ENCODE measurements around the gene EID2B.

The EID2B gene

GRCh38 chr19:39483141-39483540, 49.5 kb downstream of the EID2B start:
- TF ChIP-seq, protein P1, sequence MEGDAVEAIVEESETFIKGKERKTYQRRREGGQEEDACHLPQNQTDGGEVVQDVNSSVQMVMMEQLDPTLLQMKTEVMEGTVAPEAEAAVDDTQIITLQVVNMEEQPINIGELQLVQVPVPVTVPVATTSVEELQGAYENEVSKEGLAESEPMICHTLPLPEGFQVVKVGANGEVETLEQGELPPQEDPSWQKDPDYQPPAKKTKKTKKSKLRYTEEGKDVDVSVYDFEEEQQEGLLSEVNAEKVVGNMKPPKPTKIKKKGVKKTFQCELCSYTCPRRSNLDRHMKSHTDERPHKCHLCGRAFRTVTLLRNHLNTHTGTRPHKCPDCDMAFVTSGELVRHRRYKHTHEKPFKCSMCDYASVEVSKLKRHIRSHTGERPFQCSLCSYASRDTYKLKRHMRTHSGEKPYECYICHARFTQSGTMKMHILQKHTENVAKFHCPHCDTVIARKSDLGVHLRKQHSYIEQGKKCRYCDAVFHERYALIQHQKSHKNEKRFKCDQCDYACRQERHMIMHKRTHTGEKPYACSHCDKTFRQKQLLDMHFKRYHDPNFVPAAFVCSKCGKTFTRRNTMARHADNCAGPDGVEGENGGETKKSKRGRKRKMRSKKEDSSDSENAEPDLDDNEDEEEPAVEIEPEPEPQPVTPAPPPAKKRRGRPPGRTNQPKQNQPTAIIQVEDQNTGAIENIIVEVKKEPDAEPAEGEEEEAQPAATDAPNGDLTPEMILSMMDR (IDR thresholded peaks at IDR 0.05; ENCODE audit: low read depth, low read length, missing control alignments), result no peak
- DNase-seq (ENCODE audit: low read depth), result no peak

DNA sequence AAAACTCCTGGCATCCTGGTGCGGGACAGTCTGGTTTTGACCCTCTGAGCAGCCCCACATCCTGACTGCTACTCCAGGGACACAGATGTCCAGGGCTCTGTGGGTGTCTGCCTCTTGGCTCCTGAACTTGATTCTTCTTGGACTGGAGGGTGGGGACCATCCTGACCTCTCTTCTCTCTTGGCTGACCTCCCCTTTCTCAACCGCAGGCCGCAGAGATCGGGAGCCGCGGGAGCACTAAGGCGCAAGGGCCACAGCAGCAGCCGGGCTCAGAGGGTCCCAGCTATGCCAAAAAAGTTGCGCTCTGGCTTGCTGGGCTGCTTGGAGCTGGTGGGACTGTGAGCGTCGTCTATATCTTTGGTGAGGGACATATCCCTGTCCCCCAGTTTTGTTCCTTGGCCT, 51.0 kb downstream of the EID2B start:
- TF ChIP-seq, protein P1 (IDR thresholded peaks at IDR 0.05; ENCODE audit: low read depth, low read length, missing control alignments), result no peak
- peak overlapping the region; percentile 72 for H3K4me3 ChIP-seq (ENCODE audit: low read depth, low read length)

More at GRCh38 chr19:39483141-39483540, 49.5 kb downstream of the EID2B start:
- no peak overlapping the region for H3K4me3 ChIP-seq (ENCODE audit: low read depth, low read length)

GRCh38 chr19:39481229-39481545, 51.5 kb downstream of the EID2B start:
- TF ChIP-seq, protein P1 (IDR thresholded peaks at IDR 0.05; ENCODE audit: low read depth, low read length, missing control alignments), result no peak
- no peak for DNase-seq (ENCODE audit: low read depth)
- peak overlapping the region; percentile 72 for H3K4me3 ChIP-seq (ENCODE audit: low read depth, low read length)

More for the DNA sequence above, 51.0 kb downstream of the EID2B start:
- DNase-seq (ENCODE audit: low read depth), result no peak

Measured in GM12864 (cell line).